UCSD-AML1 (cell line): Measurements from ENCODE around the gene AKAP11.

ENCODE experiments used
- DNase-seq: peaks from one replicate; lab custom pipeline; 2025; ENCODE audit not compliant: unreplicated experiment; lab: John Stamatoyannopoulos, UW

The AKAP11 gene

GRCh38 chr13:42329239-42329638 lies 57.3 kb downstream of the AKAP11 start:
- no peak for DNase-seq

GRCh38 chr13:42331009-42331408 lies 59.1 kb downstream of the AKAP11 start:
- DNase-seq: no peak

- DNase-seq: peak; percentile 48
These were observed 61.8 kb downstream of the AKAP11 start for GRCh38 chr13:42333613-42334328.

GRCh38 chr13:42334329-42334706 lies 62.4 kb downstream of the AKAP11 start:
- DNase-seq: peak; percentile 48

GRCh38 chr13:42337808-42338600 lies 66.1 kb downstream of the AKAP11 start:
- DNase-seq: no peak

GRCh38 chr13:42345367-42345766 lies 73.4 kb downstream of the AKAP11 start:
- DNase-seq: no peak

- DNase-seq: no peak
These were observed 76.6 kb downstream of the AKAP11 start for GRCh38 chr13:42348576-42348975.

- DNase-seq: no peak
These were observed 78.2 kb downstream of the AKAP11 start for GRCh38 chr13:42350141-42350540.

- peak; percentile 76 for DNase-seq
These were observed 82.5 kb downstream of the AKAP11 start for GRCh38 chr13:42354241-42355091.

GRCh38 chr13:42355092-42355485 lies 83.1 kb downstream of the AKAP11 start:
- no peak for DNase-seq

- DNase-seq: no peak
These were observed 83.7 kb downstream of the AKAP11 start for GRCh38 chr13:42355491-42356183.

GRCh38 chr13:42356184-42356575 lies 84.2 kb downstream of the AKAP11 start:
- no peak for DNase-seq

GRCh38 chr13:42360046-42360574 lies 88.2 kb downstream of the AKAP11 start:
- no peak for DNase-seq

- peak; percentile 30 for DNase-seq
These were observed 89.7 kb downstream of the AKAP11 start for GRCh38 chr13:42361701-42362100.

GRCh38 chr13:42363941-42364612 lies 92.1 kb downstream of the AKAP11 start:
- peak; percentile 70 for DNase-seq

- DNase-seq: peak; percentile 48
These were observed 92.7 kb downstream of the AKAP11 start for GRCh38 chr13:42364613-42365000.

- DNase-seq: no peak
These were observed 95.9 kb downstream of the AKAP11 start for GRCh38 chr13:42367831-42368230.

GRCh38 chr13:42369071-42369797 lies 97.3 kb downstream of the AKAP11 start:
- DNase-seq: no peak

GRCh38 chr13:42370229-42370628 lies 98.3 kb downstream of the AKAP11 start:
- no peak for DNase-seq
